HepG2 (cell line): ENCODE measurements around the gene NDUFB6. TPM values are rescaled to one million over a fixed set of nuclear protein-coding genes. Genes with fewer than 3 reads are reported as not detected.

Experiments used
- ATAC-seq: fragments of 200-7000 bp; cut with Tn5 transposase; 3 replicates; pipeline ENCODE4 v1.9.1; 2020; ENCODE audit warnings: mild to moderate bottlenecking, moderate library complexity
- BruUV-seq: library from RNA; stranded (reverse); fragments of 400-500 nt; replicated peaks from 2 replicates; lab custom pipeline; 2021; lab: Mats Ljungman, UMichigan
- CTCF ChIA-PET: fragments of 300-600 bp; formaldehyde crosslinking; extraction: SDS; loops from one replicate; lab custom pipeline; 2021; ENCODE audit warnings: low total read pairs, inconsistent platforms, low intra/inter-chr PET ratio; lab: Yijun Ruan, JAX
- POLR2A ChIA-PET: fragments of 350-600 bp; sonication (Branson Sonifier 250); formaldehyde crosslinking; loops from one replicate; lab custom pipeline; 2020; ENCODE audit warnings: antibody characterized with exemption, inconsistent platforms; lab: Yijun Ruan, JAX
- DNase-seq: peaks from one replicate; pipeline ENCODE4 v3.0.0-alpha.2; 2015; ENCODE audit warnings: low spot score
- FAIRE-seq: peaks from 3 replicates; lab custom pipeline; 2011; peaks lifted over from hg19 to GRCh38; lab: Jason Lieb, UNC
- H2AFZ ChIP-seq: one replicate; pipeline ENCODE4 v1.6.1; 2011; ENCODE audit warnings: low read length, inconsistent platforms
- H3K27ac ChIP-seq: fragments of 300-600 bp; 3 replicates; pipeline ENCODE4 v1.8.0; 2011; ENCODE audit warnings: mixed run types, mild to moderate bottlenecking, mixed read lengths, low read length, inconsistent platforms; ENCODE audit not compliant: insufficient read depth; ENCODE audit errors: extremely low read length
- H3K27me3 ChIP-seq, 2 experiments: fragments of 200-600 bp in 1 of 2; 2 replicates in 1 of 2; 3 replicates in 1 of 2; pipeline versions ENCODE4 v1.6.0 to v1.8.0; 2011; ENCODE audit warnings: low read length in 2 of 2, mild to moderate bottlenecking in 2 of 2, moderate library complexity in 2 of 2, inconsistent platforms in 1 of 2; ENCODE audit not compliant: insufficient read depth in 2 of 2, control insufficient read depth in 1 of 2
- H3K36me3 ChIP-seq, 2 experiments: fragments of 200-600 bp in 1 of 2; replicated peaks in 1 of 2; 2 replicates in 1 of 2; 3 replicates in 1 of 2; pipeline versions ENCODE4 v1.5.1 to v1.8.0; 2011; ENCODE audit warnings: low read length in 2 of 2, inconsistent platforms in 1 of 2; ENCODE audit not compliant: insufficient read depth in 2 of 2, control insufficient read depth in 1 of 2
- H3K4me1 ChIP-seq: 2 replicates; pipeline ENCODE4 v1.5.1; 2012; ENCODE audit warnings: low read length, inconsistent platforms; ENCODE audit not compliant: insufficient read depth
- H3K4me2 ChIP-seq: 2 replicates; pipeline ENCODE4 v1.6.0; 2011; ENCODE audit warnings: low read depth, low read length, inconsistent platforms
- H3K4me3 ChIP-seq, 3 experiments: fragments of 200-600 bp in 1 of 3; sonication (generic), shearing (Covaris generic) in 1 of 3; replicated peaks in 1 of 3; 2 replicates each; pipeline ENCODE4 v1.5.1; 2011 to 2016; ENCODE audit warnings: low read length in 3 of 3, inconsistent platforms in 2 of 3, low read depth in 2 of 3, mild to moderate bottlenecking in 2 of 3, control low read depth in 1 of 3, mixed read lengths in 1 of 3; ENCODE audit not compliant: insufficient read depth in 1 of 3
- H3K79me2 ChIP-seq: one replicate; pipeline ENCODE4 v1.6.1; 2011; ENCODE audit warnings: low read length, inconsistent platforms; ENCODE audit not compliant: insufficient read depth
- H3K9ac ChIP-seq: 2 replicates; pipeline ENCODE4 v1.6.0; 2011; ENCODE audit warnings: mild to moderate bottlenecking, low read depth, low read length, inconsistent platforms; ENCODE audit not compliant: insufficient read depth
- H3K9me3 ChIP-seq: 2 replicates; pipeline ENCODE4 v1.5.1; 2012; ENCODE audit warnings: mild to moderate bottlenecking, low read length
- H4K20me1 ChIP-seq: 2 replicates; pipeline ENCODE4 v1.6.0; 2011; ENCODE audit warnings: inconsistent platforms, mild to moderate bottlenecking, low read length, moderate library complexity; ENCODE audit not compliant: insufficient read depth
- BRD4 ChIP-seq: sonication (generic); formaldehyde crosslinking; IDR thresholded peaks from 2 replicates; pipeline ENCODE4 v1.4.0; 2020; ENCODE audit warnings: missing genetic modification reagents
- CBX2 ChIP-seq, 2 experiments: fragments of 200-600 bp in 1 of 2; sonication (generic); formaldehyde crosslinking in 1 of 2; IDR thresholded peaks; 2 replicates each; pipeline versions ENCODE4 v1.7.0 to v1.8.1; 2018 to 2022; ENCODE audit warnings: low read depth in 2 of 2, low read length in 1 of 2, mild to moderate bottlenecking in 1 of 2, missing genetic modification reagents in 1 of 2
- CSRNP1 ChIP-seq: sonication (generic); formaldehyde crosslinking; IDR thresholded peaks from 2 replicates; pipeline ENCODE4 v1.8.1; 2023; ENCODE audit warnings: mild to moderate bottlenecking, missing genetic modification reagents
- DZIP1 ChIP-seq: sonication (generic); formaldehyde crosslinking; IDR thresholded peaks from 2 replicates; pipeline ENCODE4 v1.5.0; 2020; ENCODE audit warnings: mild to moderate bottlenecking, missing genetic modification reagents
- FOXM1 ChIP-seq: sonication (generic); formaldehyde crosslinking; IDR thresholded peaks from 2 replicates; pipeline ENCODE4 v1.5.0; 2020; ENCODE audit warnings: missing genetic modification reagents
- HINFP ChIP-seq: sonication (generic); formaldehyde crosslinking; IDR thresholded peaks from 2 replicates; pipeline ENCODE4 v1.4.0; 2020; ENCODE audit warnings: low read depth, mild to moderate bottlenecking, missing genetic modification reagents
- ISX ChIP-seq: sonication (generic); formaldehyde crosslinking; conservative IDR thresholded peaks from 2 replicates; pipeline ENCODE4 v1.5.0; 2020; ENCODE audit warnings: missing genetic modification reagents
- NR2F2 ChIP-seq: IDR thresholded peaks from 2 replicates; pipeline ENCODE4 v1.6.1; 2012; ENCODE audit warnings: low read depth, inconsistent platforms, borderline replicate concordance
- PAXIP1 ChIP-seq: sonication (generic); formaldehyde crosslinking; conservative IDR thresholded peaks from 2 replicates; pipeline ENCODE4 v1.4.0; 2020; ENCODE audit warnings: mild to moderate bottlenecking, missing genetic modification reagents, moderate library complexity
- PHF8 ChIP-seq: sonication (generic); formaldehyde crosslinking; IDR thresholded peaks from 2 replicates; pipeline ENCODE4 v1.5.0; 2020; ENCODE audit warnings: missing genetic modification reagents
- RBM39 ChIP-seq: fragments of 200-400 bp; formaldehyde crosslinking; IDR thresholded peaks from one replicate; pipeline ENCODE4 v1.6.1; 2018; ENCODE audit warnings: antibody characterized with exemption, mild to moderate bottlenecking, low read depth, low read length; ENCODE audit not compliant: poor library complexity, severe bottlenecking
- SETDB1 ChIP-seq: sonication (generic); formaldehyde crosslinking; IDR thresholded peaks from 2 replicates; pipeline ENCODE4 v1.5.1; 2020; ENCODE audit warnings: missing genetic modification reagents, mild to moderate bottlenecking, borderline replicate concordance
- TP53 ChIP-seq: sonication (generic); formaldehyde crosslinking; conservative IDR thresholded peaks from 2 replicates; pipeline ENCODE4 v1.4.0; 2020; ENCODE audit warnings: missing genetic modification reagents
- ZNF775 ChIP-seq: sonication (generic); formaldehyde crosslinking; IDR thresholded peaks from 2 replicates; pipeline ENCODE4 v1.4.0; 2020; ENCODE audit warnings: missing genetic modification reagents, mild to moderate bottlenecking, moderate library complexity, borderline replicate concordance
- ZNF841 ChIP-seq: sonication (generic); formaldehyde crosslinking; IDR thresholded peaks from 2 replicates; pipeline ENCODE4 v1.8.1; 2023; ENCODE audit warnings: missing genetic modification reagents, borderline replicate concordance
- WGBS: methylation state at CpG from one replicate; pipeline ENCODE4 v1.1.6; 2017; ENCODE audit warnings: low lambda C conversion rate; 5-methylcytosine and 5-hydroxymethylcytosine counted together
- in situ Hi-C: cut with HindIII; loops from 2 replicates; pipeline ENCODE4 v1.10.0; 2017; ENCODE audit warnings: low pct_unique_long_range_greater_than_20kb; ENCODE audit not compliant: extremely low pct_ligation_motif_present
- intact Hi-C: fragments of 100-400 bp; cut with micrococcal nuclease; formaldehyde crosslinking; loops from one replicate; pipeline ENCODE4 v1.10.0; 2022; ENCODE audit not compliant: unreplicated experiment
- polyA plus RNA-seq, 8 experiments: library from polyadenylated mRNA; depleted of rRNA in 3 of 8; stranded (reverse) in 7 of 8; unstranded in 1 of 8; fragments of >200 nt; fragmentation: Illumina TruSeq in 4 of 8; extraction: Trizol in 4 of 8; gene quantifications; 2 replicates each; pipeline versions ENCODE4 v1.2.1 to v1.2.3, GENCODE V29; 2011 to 2016; ENCODE audit warnings: low read depth in 4 of 8, missing spikeins in 1 of 8, mixed read lengths in 1 of 8; ENCODE audit not compliant: insufficient read depth in 1 of 8
- total RNA-seq, 5 experiments: library from RNA; depleted of rRNA; stranded (reverse); fragments of >200 nt; fragmentation: Illumina TruSeq; extraction: Trizol; gene quantifications; 2 replicates each; pipeline ENCODE4 v1.2.3, GENCODE V29; 2016; ENCODE audit warnings: low read depth in 1 of 5

Gene NDUFB6
- total and polyA plus RNA-seq, 2 of the 13 experiments (the other 11 are each of a cell fraction or from before 2014, with no cell fraction given) = 31.2 to 81.9 TPM

- no TSS peak for BruUV-seq
- Histone ChIP-seq H3K9ac (peak overlapping the region; percentile 76), H3K36me3 (no peaks in the 10 kb centered on the region), H3K4me2 (peak overlapping the region; percentile 59), H3K4me1 (peaks cover 39% of the 10 kb centered on the region), H3K4me3 (peak overlapping the region; percentile 80 to 86 (median 82)), H3K27ac (peak overlapping the region; percentile 75), H4K20me1 (no peaks in the 10 kb centered on the region), H2AFZ (no peak overlapping the region), H3K79me2 (peaks cover 6% of the 10 kb centered on the region), H3K27me3 (no peaks in the 10 kb centered on the region; a peak in 1 of 5 replicates), H3K9me3 (no peaks in the 10 kb centered on the region)
- no peak for DNase-seq
- POLR2A ChIA-PET = interaction anchor here (1.0 to 2.8 kb wide), 12 partner anchors 16 to 498 kb away, joined by 4 to 43 read pairs (median 11); partner anchors contain the start of genes ACO1, DNAJA1, NDUFB6 and SMIM27
- in situ Hi-C loops (loop anchor here (5.0 kb wide), 1 partner anchor 144 kb away; the partner anchor contains the start of gene ACO1), intact Hi-C loops (loop anchor here (1.0 kb wide), 5 partner anchors 39 to 147 kb away; no protein-coding TSS in a partner anchor)
- no peak for ATAC-seq
- 4% methylated on average over 2 of the region's 2 CpGs for WGBS
- FAIRE-seq = no peak
- CTCF ChIA-PET = interaction anchor here (3.4 kb wide), 1 partner anchor 148 kb away, joined by 33 read pairs; no protein-coding TSS in a partner anchor
- no peak for TF ChIP-seq RBM39
- no peak for TF ChIP-seq CSRNP1 (CRISPR knock-in tag)
- TF ChIP-seq HINFP = no peak
- no peak for TF ChIP-seq CBX2 (IDR thresholded peaks at IDR 0.05; ENCODE audit: low read depth, low read length)
- TF ChIP-seq CBX2 (CRISPR knock-in tag; IDR thresholded peaks at IDR 0.05; ENCODE audit: low read depth) = no peak
- TF ChIP-seq TP53 (CRISPR knock-in tag) = no peak
- TF ChIP-seq FOXM1 (CRISPR knock-in tag) = no peak
- TF ChIP-seq ZNF841 (CRISPR knock-in tag) = no peak
- no peak for TF ChIP-seq BRD4
- TF ChIP-seq DZIP1 (CRISPR knock-in tag) = no peak
- no peak for TF ChIP-seq ISX
- no peak for TF ChIP-seq ZNF775
- TF ChIP-seq NR2F2 = no peak
- no peak for TF ChIP-seq PHF8 (CRISPR knock-in tag)
- TF ChIP-seq PAXIP1 (CRISPR knock-in tag) = no peak
- TF ChIP-seq SETDB1 (CRISPR knock-in tag) = no peak
Observed at GRCh38 chr9:32526707-32527048, 46.3 kb downstream of the NDUFB6 start.
